Stimulated activated CD4-positive, alpha-beta T cell treated with anti-CD3 and anti-CD28 coated beads, Interleukin-12 subunit alpha, Interleukin-12 subunit beta, amount 100 ng/mL, for 24 hours (primary cell): Measurements from ENCODE around the gene FAM193B.

Source experiments
- DNase-seq, 2 experiments: peaks; one replicate each; pipeline ENCODE4 v3.0.0-alpha.2; 2020; ENCODE audit warnings: low read depth in 2 of 2

The FAM193B gene

DNA sequence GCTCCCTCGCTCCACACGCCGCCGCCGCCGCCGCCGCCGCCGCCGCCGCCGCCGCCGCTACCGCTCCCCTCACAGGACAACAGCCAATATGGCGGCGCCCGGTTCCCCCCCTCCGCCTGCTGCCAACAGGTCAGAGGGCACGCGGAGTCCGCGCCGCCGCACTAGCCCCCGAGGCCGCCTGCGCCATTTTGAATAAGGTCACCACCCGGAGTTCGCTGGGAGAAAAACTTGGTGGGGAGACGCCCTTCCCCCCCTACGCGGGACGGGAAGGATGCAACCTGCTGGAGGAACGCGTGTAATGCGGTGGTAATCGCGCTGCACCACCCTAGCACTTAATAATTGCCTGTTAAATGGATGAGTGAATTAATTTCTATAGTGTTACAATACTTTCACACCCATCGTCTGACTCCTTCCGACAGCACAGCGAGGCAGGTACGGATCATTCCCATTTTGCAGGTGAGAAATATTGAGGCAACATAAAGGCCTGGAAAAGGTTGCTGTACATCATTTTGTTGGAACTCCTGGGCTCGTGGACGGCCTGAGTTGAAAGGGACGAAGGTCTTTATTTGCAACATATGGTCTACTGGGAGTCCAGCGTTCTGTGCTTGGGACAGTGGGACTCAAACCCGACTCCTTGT lies at the start of gene FAM193B:
Gene FAM193B (minus strand): TSS at position 90 of the 638 bp plus-strand sequence. CDS start 105 bp downstream, outside the sequence.
- DNase-seq: peak; percentile 94 to 95

DNA sequence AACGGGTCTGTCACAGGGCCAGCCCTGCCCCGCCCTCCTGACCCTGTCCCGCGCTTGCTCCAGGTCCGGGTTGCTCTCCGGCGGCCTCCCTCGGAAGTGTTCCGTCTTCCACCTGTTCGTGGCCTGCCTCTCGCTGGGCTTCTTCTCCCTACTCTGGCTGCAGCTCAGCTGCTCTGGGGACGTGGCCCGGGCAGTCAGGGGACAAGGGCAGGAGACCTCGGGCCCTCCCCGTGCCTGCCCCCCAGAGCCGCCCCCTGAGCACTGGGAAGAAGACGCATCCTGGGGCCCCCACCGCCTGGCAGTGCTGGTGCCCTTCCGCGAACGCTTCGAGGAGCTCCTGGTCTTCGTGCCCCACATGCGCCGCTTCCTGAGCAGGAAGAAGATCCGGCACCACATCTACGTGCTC lies 49.8 kb upstream of the FAM193B start:
- no peak for DNase-seq

DNA sequence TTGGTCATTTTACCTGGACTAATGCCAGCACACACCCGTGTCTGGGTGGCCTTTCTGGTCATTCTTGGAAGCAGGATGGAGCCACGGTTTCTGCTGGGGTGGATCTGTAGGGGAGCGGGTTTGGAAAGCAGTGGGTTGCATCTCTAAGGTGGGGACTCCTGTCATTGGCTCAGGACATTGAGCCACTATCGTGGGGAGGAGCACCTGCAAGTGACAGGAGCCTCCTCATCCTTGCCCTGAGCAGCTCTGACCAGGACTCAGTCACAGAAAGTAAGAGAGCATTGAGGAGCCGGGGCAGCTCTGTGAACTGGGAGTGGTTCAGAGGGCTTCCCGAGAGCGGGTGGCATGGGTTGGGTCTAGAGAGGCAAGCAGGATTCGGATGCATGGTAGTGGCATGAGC lies 49.3 kb upstream of the FAM193B start:
- no peak for DNase-seq

DNA sequence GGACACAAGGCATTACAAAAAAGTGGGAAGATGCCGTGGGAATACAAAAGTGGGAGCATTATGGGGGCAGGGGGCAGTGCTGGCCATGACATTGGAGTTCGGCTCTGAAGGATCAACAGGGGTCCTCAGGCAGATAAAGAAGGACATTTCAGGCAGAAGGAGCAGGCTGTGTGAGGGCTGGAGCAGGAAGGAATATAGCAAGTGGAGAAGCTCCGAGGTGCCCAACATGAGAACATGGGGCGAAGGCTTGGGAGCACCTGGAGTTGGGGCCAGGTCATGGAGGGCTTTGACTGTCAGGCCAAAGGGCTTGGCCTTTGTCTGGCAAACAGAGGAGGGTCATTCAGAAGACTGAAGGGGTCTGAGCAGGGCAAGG lies 48.1 kb upstream of the FAM193B start:
- DNase-seq: no peak

DNA sequence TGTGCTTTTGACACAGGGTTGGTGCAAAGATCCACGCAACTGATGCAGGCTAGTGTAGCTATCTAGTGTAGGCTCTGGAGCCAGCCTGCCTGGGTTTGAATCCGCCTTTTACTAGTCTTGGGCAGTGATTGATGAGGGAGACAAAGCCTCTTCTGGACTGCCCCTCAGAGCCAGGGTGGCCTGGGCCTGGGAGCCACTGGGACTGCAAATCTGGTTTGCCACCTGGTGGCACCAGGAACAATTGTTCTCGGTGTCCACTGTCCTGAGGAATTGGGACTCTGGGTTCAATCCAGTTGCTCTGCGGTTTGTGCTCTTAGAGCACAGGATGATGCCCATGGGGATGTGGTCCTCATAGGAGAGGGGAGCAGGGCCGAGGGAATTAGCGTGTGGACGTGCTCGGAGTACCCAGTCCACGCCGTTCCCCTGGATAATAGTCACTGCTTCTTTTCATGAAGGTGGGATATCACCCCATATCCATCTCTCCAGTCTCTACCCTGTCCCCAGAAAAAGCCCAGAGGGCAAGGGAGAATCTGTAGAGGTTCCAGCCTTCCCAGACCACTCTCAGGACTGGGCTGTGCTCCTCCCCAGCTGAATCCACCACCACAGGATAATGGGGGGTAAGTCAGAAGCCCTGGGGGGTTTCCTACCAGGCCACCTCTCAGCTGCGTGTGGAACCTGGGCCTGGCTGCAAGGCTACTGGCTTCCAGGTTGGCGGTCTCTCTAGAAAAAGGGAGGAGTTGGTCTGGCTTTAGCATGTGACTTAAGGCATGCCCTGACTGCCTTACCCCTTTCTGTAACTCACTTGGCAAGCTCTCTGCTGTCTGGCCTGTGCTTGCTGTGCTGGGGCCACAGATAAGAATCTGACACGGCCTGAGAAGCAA lies 47.5 kb upstream of the FAM193B start:
- no peak for DNase-seq

DNA sequence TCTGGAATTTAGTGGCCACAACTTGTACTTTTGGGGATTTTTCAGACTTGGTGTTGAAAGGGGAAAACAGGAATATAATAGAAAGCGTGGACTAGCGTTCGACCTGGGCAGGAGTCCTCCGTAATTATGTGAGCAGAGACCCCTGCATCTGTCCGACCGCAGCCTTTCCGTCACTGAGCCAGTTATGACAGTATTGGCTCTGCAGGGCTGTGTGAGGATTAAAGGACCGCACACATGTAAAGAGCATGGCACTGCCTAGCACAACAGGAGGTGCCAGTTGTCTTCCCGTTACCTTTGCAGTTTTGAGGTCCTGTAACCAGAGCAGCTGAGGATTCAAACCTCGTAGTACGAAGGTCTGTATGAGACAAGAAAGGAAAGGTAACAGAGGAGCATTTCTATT lies 46.8 kb upstream of the FAM193B start:
- DNase-seq: no peak

DNA sequence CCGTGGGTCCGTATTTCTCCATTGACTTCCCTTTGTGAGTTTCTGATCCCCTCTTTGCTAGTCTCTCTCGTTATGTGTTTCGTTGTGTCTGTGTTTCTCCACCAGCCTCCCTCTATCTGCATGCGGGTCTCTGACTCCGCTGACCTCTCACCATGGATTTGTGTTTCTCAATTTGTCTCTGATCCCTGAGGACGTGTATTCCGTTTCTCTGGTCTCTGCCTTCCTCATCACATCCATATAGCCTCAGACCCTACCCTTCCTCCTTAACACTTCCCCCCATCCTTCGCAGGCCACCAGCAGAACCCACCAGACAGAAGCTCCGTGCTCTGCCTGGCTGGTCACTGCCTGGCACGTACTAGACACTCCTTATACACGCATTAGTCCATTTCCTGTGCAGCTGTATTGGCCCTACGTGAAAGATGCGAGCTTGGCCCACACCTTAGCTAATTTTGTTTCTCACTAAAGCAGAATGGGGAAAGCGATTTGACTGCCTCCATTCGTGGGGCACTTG lies 46.2 kb upstream of the FAM193B start:
- no peak for DNase-seq

DNA sequence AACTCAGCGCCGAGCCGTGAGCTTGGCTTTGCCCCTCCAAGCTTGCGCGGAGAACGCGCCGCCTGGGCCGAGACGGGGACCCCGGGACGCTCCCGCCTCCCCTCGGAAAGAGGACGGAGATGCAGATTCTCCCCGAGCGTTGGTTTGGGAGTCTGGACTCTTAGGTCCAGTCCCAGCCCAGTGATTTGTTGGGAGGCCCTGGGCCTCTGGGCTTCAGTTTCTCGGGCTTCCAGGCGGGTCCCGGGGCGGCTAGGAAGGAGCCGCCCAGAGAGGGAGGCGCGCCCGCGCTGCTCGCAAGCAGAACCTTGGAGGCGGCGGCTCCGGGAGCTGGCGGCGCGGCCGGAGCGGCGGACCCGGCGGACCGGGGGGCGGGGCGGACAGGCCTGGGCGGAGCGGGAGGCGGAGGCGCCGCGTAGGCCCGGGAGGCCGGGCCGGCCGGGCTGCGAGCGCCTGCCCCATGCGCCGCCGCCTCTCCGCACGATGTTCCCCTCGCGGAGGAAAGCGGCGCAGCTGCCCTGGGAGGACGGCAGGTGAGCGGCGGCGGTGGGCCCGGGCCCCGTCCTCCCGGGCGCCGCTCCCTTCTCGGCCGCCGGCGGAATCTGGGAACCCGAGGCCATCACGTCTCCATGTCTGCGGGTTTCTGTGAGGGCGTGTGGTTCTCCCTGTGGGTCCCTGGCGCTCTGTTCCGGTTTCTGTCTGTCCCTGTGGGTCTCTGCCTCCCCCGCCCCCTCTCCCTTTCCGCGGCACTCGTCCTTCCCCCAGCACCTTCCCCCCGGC lies 45.6 kb upstream of the FAM193B start, which contains the start of gene B4GALT7:
Gene B4GALT7 (plus strand): TSS at position 402 of the 777 bp plus-strand sequence. CDS start 79 bp downstream, at position 481.
- peak; percentile 75 to 83 for DNase-seq

DNA sequence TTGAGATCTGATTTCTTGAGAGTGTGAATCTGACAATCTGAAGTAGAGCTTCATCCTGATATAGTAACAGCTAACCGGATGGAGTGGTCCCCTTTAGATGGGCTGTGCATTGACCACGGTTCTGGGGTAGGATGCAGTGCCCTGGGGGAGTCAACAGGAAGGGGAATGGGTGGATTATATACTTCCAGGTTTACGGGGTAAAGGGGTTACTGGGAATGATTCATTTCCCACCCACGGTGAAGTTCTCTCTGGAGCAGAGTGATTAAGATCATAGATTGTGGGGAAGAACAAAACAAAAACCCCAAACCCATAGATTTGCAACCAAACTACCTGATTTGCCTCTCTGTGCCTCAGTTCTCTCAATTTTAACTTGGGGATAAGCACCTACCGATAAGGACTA lies 44.1 kb upstream of the FAM193B start:
- DNase-seq: no peak

- DNase-seq: no peak
These were observed 42.4 kb upstream of the FAM193B start for GRCh38 chr5:177596775-177597238.

DNA sequence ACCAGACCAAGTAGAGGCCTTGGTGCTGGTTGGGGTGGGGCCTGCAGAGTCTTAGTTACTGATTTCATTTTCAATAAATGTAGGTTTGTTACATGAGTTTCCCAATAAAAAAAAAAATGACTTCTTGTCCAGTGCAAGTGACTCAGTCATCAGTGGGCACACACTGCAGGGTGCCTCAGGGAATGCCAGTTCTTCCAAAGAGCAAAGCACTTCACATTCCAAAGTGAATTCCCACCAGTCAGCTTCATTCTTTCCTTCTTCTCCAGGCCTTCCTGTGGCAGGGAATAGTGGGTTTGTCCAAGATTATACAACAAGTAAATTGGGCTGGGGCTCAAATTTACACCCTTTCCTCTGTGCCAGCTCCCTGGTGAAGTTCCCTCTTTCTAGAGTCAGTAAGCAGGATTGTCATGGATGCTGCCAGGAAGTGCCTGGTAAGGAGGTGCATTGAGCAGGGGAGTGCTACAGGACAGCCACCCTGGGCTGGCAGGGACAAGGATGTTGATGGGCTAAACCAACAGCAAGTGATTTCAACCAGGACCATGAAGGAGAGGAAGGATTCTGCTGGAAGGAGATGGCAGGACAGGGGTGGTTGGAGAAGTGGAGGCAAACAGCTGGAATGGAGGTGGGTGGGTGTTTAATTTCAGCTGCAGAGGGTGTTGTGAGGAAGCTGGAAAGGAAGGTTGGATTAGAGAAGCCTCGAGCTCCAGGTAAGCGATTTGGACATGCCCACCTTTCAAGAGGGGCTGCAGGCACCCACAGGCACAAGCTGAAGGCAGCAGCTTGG lies 41.8 kb upstream of the FAM193B start:
- DNase-seq: no peak

DNA sequence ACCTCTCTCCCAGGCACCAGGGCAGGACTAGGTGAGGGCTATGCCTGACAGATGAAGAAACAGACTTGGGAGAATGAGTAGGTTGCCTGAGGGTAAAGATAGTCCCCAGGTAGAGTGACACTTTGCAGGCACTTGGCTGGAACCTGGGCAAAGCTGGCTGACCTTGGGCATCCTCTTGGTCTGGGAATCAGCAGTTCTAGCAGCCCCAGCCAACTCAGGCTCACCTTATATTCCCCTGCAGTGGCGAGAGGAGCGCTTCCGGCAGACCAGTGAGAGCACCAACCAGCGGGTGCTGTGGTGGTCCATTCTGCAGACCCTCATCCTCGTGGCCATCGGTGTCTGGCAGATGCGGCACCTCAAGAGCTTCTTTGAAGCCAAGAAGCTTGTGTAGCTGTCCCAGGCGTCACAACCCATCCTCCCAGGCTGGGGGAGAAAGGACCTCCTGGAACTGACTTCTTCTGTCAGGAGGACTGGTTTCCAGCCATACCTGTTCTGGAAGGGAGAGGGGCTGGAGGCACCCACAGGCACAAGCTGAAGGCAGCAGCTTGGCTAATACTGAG lies 40.7 kb upstream of the FAM193B start:
- DNase-seq: no peak

DNA sequence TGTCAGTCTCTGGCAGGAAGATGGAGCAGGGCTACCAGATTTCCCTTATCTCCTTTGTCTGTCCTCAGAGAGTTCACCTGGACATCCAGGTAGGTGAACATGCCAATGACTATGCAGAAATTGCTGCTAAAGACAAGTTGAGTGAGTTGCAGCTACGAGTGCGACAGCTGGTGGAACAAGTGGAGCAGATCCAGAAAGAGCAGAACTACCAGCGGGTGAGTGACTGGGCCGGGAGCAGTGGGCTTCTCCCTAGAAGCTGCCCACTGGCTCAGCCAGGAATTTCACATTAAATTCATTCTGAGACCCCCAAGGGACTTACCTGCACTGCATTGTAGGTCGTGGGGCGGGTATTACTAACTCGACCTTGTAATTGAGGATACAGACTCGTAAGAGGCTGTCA lies 39.7 kb upstream of the FAM193B start:
- no peak for DNase-seq

GRCh38 chr5:177593511-177593910 lies 39.1 kb upstream of the FAM193B start:
- no peak for DNase-seq

GRCh38 chr5:177592905-177593304 lies 38.5 kb upstream of the FAM193B start:
- DNase-seq: no peak

GRCh38 chr5:177592010-177592834 lies 37.9 kb upstream of the FAM193B start, which contains the start of gene TMED9:
TSS of gene TMED9 (plus strand) at chr5:177592203. CDS start at chr5:177592215, 12 bp downstream.
- peak; percentile 77 to 81 for DNase-seq

GRCh38 chr5:177591690-177592009 lies 37.3 kb upstream of the FAM193B start:
- no peak for DNase-seq

DNA sequence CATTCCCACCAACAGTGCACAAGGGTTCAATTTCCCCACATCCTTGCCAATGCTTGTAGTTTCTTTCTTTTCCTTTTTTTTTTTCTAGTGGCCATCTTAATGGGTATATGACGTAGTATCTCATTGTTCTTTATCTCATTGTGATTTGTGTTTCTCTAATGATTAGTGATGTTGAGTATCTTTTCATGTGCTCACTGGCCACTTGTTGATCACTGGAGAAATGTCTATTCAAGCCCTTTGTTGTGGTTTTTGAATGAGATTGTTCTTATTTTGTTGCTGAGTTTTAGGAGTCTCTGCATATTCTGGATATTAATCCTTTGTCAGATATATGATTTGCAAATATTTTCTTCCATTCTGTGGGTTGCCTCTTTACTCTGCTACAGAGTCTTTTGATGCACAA lies 36.0 kb upstream of the FAM193B start:
- no peak for DNase-seq

GRCh38 chr5:177588413-177588909 lies 34.1 kb upstream of the FAM193B start:
- DNase-seq: no peak

GRCh38 chr5:177578316-177578715 lies 24.0 kb upstream of the FAM193B start:
- DNase-seq: no peak
